EL (cell line): ENCODE measurements around the gene PFN3.

Source experiments
- DNase-seq: peaks from one replicate; pipeline ENCODE4 v3.0.0-alpha.2; 2016

PFN3 gene

GRCh38 chr5:177437623-177438022 lies 37.2 kb upstream of the PFN3 start:
- no peak for DNase-seq

DNA sequence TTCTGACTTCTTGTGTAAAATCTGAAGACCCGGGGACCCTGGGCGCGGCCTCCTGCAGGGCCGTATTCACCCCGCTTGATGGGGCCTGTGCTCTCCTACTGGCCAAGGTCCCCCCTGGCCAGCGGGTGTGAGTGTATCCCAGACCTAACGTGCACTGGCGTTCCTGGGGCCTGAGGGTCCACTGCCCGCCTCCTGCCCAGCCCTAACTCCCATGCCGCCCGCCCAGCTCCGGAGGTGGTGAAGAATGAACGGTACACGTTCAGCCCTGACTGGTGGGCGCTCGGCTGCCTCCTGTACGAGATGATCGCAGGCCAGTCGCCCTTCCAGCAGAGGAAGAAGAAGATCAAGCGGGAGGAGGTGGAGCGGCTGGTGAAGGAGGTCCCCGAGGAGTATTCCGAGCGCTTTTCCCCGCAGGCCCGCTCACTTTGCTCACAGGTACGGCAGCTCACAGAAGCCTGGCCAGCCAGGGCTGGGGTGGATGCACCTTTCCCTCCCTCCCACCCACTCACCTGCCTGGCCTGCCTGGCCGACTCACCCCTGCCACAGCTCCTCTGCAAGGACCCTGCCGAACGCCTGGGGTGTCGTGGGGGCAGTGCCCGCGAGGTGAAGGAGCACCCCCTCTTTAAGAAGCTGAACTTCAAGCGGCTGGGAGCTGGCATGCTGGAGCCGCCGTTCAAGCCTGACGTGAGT lies 35.5 kb upstream of the PFN3 start:
- DNase-seq: no peak

DNA sequence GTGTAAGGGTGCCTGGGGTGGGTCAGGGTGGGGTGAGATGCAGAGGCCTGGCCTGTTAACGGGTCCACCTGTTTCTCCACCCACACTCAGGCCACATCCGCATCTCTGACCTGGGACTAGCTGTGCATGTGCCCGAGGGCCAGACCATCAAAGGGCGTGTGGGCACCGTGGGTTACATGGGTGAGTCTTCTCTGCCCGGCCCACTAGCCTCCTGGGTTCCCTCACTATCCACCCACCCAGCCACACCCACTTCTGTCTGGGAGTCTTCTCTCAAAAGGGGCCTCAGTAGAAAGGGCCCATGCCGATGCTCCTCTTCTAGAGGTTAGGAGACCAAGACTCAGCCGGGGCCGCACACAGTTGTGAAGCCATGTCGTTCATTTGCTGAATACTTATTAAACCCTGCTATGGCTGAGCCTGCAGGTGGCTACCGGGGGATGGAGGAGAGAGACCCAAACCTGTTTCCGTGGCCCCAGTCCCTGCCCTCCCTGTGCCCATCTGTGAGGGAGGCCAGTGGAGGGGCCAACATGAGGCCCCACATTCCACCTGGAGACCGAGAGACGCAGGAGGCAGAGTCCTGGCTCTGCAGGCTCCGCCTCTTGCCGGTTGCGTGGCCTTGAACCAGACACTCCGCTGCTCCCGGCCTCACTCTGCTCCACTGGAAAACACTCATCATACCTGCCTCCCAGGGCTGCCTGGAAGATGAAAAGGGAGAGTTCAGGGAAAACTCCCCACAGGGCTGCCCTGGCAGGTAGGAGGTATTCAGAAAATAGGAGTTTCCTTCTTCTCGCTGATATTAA lies 34.7 kb upstream of the PFN3 start:
- DNase-seq: no peak

DNA sequence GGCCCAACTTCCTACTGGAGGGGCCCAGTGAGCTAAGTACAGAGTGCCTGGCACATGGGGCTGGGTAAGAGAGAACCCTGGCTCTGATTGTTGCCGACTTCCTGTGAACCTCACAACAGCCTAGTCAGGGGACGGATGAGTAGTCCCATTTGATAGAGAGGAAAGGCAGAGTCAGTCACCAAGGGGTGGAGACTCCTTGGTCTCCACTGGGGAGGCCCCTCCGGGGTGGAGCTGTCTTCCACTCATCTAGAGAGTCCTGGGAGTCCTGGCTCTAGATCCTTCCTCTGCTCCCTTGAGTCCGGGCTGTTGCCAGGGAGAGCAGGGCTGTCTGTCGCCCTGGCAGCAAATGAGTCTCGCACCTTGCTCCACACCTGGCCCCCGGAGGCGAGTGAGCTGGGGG lies 34.0 kb upstream of the PFN3 start:
- DNase-seq: no peak

GRCh38 chr5:177433658-177434217 lies 33.3 kb upstream of the PFN3 start:
- no peak for DNase-seq

GRCh38 chr5:177432839-177433657 lies 32.6 kb upstream of the PFN3 start:
- no peak for DNase-seq

DNA sequence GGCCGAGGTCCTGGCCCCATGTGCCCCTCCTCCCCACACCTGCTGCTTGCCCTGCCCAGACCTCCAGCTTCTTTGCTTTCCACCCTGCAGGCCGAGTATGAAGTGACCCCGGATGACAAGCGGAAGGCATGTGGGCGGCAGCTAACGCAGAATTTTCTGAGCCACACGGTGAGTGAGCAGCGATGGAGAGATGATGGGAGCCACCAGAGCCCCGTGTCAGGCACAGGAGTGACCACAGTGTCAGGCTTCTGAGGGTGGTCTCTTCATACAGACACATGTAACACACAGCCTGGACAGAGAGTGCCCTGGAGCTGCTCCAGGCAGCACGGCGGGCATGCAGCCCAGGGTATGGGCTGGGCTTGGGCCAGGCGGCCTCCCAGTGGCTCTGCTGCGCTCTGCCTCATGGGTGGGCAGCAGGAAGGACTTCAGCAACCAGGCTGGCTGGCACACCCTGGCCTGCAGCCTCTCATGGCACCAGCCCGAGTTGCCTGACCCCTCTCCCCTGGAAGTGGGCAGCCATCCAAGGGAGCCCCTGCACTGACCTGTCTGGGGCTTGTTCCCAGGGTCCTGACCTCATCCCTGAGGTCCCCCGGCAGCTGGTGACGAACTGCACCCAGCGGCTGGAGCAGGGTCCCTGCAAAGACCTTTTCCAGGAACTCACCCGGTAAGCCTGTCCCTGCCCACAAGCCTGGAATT lies 31.8 kb upstream of the PFN3 start:
- DNase-seq: no peak

DNA sequence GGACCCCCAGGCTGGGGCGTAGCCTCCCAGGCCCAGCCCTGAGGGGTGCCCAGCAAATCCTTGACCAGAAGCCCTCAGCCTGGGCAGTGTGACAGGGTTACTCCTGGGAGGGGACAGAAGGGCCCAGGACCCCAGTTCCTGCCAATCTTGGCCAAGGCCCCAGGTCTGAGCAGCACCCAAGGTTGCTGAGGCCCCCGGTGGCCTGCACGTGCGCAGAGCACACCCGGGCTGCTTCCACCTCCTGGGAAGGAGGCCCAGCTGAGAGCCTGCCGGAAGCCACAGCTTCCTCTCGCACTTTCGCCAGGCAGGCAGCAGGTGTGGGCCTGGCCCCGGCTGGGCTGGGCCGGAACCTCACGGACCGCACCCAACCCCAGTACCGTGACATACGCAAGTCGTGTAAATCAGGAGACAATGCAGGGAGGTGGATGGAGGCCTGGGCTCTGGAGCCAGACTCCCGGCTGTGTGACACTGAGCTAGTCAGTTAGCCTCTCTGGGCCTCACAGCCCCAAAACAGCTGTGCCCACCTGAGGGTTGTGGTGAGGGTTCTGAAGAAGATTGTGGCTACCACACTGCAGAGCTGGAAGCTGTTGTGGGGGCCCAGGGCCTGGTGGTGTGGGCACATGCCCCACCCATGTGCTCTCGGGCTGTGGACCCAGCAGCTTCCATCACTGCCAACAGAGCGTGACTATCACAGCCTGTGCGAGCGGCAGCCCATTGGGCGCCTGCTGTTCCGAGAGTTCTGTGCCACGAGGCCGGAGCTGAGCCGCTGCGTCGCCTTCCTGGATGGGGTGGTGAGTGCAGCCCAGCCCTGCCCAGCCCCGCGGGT lies 31.1 kb upstream of the PFN3 start:
- DNase-seq: no peak

DNA sequence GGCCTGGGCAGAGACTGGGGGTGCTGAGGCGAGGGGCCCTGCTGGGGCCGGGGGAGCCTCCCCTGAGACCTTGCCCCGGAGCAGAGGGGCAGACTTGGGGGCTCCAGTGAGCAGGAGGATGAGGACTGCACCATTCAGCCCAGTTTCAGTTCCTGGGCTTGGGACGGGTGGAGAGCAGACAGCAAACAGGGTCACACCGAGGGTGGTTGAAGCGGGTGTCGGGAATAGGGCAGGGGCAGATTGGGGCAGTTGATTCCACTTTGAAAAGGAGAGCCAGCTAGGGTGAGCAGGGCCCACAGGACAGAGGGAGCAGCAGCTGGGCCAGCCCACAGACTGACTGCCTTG lies 30.5 kb upstream of the PFN3 start:
- no peak for DNase-seq

- no peak for DNase-seq
Measured at GRCh38 chr5:177430140-177430951, 29.9 kb upstream of the PFN3 start.

GRCh38 chr5:177429248-177430040 lies 29.0 kb upstream of the PFN3 start:
- no peak for DNase-seq

DNA sequence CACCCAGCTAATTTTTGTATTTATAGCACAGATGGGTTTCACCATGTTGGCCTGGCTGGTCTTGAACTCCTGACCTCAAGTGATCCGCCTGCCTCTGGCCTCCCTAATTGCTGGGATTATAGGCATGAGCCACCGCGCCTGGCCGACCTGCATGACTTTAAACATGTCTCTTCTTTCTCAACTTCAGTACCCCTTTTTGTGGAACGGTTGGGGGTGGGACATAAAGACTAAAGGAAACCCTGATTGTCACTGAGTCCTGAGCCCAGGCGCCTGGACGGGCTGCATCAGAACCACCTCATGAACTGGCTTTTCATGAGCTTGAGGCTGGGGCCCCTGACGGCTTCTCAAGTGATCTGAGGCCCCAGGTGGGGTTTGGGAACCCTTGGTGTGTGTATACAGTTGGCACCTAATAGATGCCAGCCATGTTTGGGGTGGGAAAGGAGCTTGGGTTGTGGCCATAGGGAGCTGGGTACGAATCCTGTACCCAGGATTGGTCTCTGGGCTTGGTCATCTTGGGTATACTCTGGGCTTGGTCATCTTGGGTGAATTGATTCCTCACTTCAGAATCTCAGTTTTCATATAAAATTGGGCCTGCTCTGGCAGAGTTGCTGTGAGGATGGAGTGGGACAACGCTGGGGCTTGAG lies 28.2 kb upstream of the PFN3 start:
- no peak for DNase-seq

- no peak for DNase-seq
Measured at GRCh38 chr5:177427919-177428573, 27.6 kb upstream of the PFN3 start.

DNA sequence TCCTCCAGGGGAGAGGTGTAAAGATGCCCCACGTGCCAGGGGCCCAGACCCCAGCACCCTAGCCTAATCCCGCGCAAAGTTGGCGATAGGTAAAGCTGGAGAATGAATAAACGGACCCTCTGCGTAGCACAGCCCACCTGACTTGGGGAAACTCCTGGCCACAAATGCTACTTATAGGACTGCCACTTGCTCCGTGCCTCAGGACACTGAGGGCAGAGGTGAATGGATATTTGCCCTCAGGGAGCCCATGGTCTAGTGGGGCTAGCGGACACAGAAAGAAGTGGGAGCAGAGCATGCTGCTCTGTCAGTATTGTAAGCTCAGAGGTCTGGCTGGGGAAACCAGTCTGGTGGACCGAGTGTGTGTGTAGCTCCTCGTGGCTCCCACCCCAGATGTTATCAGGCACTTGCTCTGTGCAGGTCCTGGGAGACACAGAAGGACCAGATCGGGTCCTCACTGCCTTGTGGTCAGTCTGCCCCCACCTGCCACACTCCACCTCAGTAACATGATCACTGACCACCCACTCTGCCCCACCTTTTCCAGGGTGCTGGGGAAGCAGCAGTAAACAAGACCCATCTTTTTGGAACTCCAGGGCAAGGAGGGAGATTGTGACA lies 26.9 kb upstream of the PFN3 start:
- peak; percentile 33 for DNase-seq

DNA sequence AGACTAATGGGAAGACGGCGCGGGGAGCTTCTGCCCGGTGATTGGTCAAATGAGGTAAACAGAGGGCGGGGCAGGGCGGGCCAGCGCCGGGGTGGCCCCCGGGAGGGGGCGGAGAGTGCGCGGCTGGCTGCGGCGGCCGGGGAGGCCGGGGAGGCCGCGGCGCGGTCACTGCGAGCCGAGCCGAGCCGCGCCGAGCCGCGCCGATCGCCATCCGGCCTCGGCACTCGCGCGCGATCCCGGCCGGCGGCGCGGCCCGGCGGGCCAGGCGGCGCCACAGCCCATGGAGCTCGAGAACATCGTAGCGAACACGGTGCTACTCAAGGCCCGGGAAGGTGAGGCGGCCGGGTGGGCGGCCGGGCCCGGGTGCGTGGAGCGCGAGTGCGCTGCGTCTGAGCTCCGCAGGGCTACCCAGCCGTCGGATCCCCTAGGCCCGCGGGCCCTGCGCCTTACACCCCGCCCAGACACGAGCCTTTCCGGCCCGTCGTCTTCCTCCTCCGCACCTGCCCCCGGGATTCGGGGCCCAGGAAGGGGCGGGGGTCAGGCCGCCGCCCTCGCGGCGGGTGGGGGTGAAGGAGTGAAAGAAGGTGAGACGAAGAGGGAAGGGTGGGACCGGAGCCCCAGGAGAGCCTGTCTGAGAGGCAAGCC lies 26.2 kb upstream of the PFN3 start, which contains the start of gene GRK6:
TSS of gene GRK6 (plus strand) at position 111 of the 645 bp plus-strand sequence. CDS start at position 281, 170 bp downstream.
- peak; percentile 40 for DNase-seq

DNA sequence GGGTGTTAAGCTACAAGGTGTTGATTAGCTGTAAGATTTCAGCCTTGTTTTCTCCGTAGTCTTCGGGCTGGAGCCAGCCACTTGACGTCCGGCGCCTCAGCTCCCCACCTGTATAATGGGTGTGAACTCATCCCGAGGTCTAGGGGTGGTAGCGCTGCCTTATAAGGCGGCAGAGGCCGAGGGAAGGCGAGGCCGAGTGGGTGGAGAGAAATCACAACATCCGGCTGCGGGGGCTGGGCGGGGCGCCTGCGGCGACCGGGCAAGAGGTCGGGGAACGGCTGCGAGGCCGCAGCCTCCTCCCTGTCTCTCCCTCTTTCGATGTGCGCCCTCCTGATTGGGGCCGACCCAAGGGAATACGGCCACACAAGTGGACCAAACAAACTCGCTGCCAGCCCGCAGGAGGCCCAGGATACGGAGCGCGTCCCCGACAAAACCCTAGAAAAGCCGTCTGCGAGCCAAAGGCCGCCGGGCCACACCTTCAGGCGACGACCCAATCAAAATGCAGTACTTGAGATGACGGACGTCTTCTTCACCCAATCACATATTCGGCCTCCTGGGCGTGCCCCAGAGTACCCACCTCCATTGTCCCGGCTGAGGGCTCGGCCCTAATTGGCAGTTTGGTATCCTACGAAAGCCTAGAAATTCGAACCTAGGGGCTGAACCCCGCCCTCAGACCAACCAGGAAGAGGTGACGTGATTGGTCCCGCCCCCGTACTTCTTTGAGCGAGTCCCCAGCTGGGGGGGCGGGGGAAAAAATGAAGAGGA lies 25.5 kb upstream of the PFN3 start:
- peak; percentile 100 for DNase-seq

GRCh38 chr5:177425196-177425800 lies 24.8 kb upstream of the PFN3 start:
- DNase-seq: no peak
